HEK293 (cell line): ENCODE results near the gene POLR2H.

Experiments used
- CTCF ChIA-PET: fragments of 350-600 bp; formaldehyde crosslinking; extraction: SDS; loops from one replicate; lab custom pipeline; 2021; ENCODE audit warnings: antibody characterized with exemption; lab: Yijun Ruan, JAX
- POLR2A ChIA-PET: fragments of 300-600 bp; formaldehyde crosslinking; extraction: SDS; loops from one replicate; lab custom pipeline; 2020; ENCODE audit warnings: antibody characterized with exemption, inconsistent platforms; lab: Yijun Ruan, JAX
- H3K27ac ChIP-seq: fragments of 200-500 bp; sonication (Bioruptor generic); 2 replicates; pipeline ENCODE4 v1.5.1; 2014; ENCODE audit warnings: low read depth, low read length, control low read depth, inconsistent platforms; ENCODE audit errors: extremely low read depth
- H3K36me3 ChIP-seq, 2 experiments: fragments of 200-500 bp in 1 of 2; sonication (Bioruptor generic) in 1 of 2; 1 replicate in 1 of 2; 2 replicates in 1 of 2; pipeline ENCODE4 v1.5.1; 2014 to 2017; ENCODE audit warnings: inconsistent platforms in 2 of 2, low read length in 2 of 2; ENCODE audit not compliant: control insufficient read depth in 2 of 2, insufficient read depth in 1 of 2
- H3K4me1 ChIP-seq: fragments of 200-500 bp; sonication (Bioruptor generic); 2 replicates; pipeline ENCODE4 v1.5.1; 2014; ENCODE audit warnings: mild to moderate bottlenecking, low read length, inconsistent platforms; ENCODE audit not compliant: control insufficient read depth, insufficient read depth
- H3K4me3 ChIP-seq: 2 replicates; pipeline ENCODE4 v1.5.1; 2011; ENCODE audit warnings: low read depth, mild to moderate bottlenecking, control low read depth, low read length, moderate library complexity
- H3K9me3 ChIP-seq: fragments of 200-500 bp; sonication (Bioruptor generic); 2 replicates; pipeline ENCODE4 v1.5.1; 2014; ENCODE audit warnings: low read depth, low read length, inconsistent platforms; ENCODE audit not compliant: control insufficient read depth, insufficient read depth
- AEBP2 ChIP-seq: fragments of 450-650 bp; formaldehyde crosslinking; IDR thresholded peaks from 2 replicates; pipeline ENCODE4 v1.5.1; 2016; ENCODE audit warnings: missing biosample characterization, missing genetic modification characterization, borderline replicate concordance
- FEZF1 ChIP-seq: fragments of 450-650 bp; formaldehyde crosslinking; IDR thresholded peaks from 2 replicates; pipeline ENCODE4 v1.5.1; 2016; ENCODE audit warnings: missing biosample characterization, missing genetic modification characterization
- INSM2 ChIP-seq: fragments of 450-650 bp; formaldehyde crosslinking; IDR thresholded peaks from 2 replicates; pipeline ENCODE4 v1.5.1; 2016; ENCODE audit warnings: missing biosample characterization, missing genetic modification characterization
- KLF9 ChIP-seq: fragments of 450-650 bp; formaldehyde crosslinking; IDR thresholded peaks from 2 replicates; pipeline ENCODE4 v1.5.1; 2016; ENCODE audit warnings: missing biosample characterization, missing genetic modification characterization, low read depth
- ZBTB11 ChIP-seq: fragments of 450-650 bp; formaldehyde crosslinking; conservative IDR thresholded peaks from 2 replicates; pipeline ENCODE4 v1.5.1; 2016; ENCODE audit warnings: low read depth, missing biosample characterization, missing genetic modification characterization
- ZBTB21 ChIP-seq: fragments of 450-650 bp; formaldehyde crosslinking; IDR thresholded peaks from 2 replicates; pipeline ENCODE4 v1.5.1; 2017; ENCODE audit warnings: missing biosample characterization, missing genetic modification characterization
- ZBTB26 ChIP-seq: fragments of 450-650 bp; formaldehyde crosslinking; optimal IDR thresholded peaks from 2 replicates; pipeline ENCODE3; 2016; ENCODE audit warnings: missing biosample characterization, mild to moderate bottlenecking, missing genetic modification characterization
- ZNF114 ChIP-seq: fragments of 450-650 bp; formaldehyde crosslinking; IDR thresholded peaks from 2 replicates; pipeline ENCODE4 v1.5.0; 2017; ENCODE audit warnings: missing biosample characterization, missing genetic modification characterization
- ZNF148 ChIP-seq: fragments of 450-650 bp; formaldehyde crosslinking; IDR thresholded peaks from 2 replicates; pipeline ENCODE4 v1.5.0; 2017; ENCODE audit warnings: missing biosample characterization, missing genetic modification characterization, borderline replicate concordance
- ZNF16 ChIP-seq: fragments of 450-650 bp; formaldehyde crosslinking; IDR thresholded peaks from 2 replicates; pipeline ENCODE4 v1.5.1; 2016; ENCODE audit warnings: low read depth, missing biosample characterization, missing genetic modification characterization
- ZNF18 ChIP-seq: fragments of 450-650 bp; formaldehyde crosslinking; IDR thresholded peaks from 2 replicates; pipeline ENCODE4 v1.5.1; 2016; ENCODE audit warnings: missing biosample characterization, missing genetic modification characterization
- ZNF221 ChIP-seq: fragments of 450-650 bp; formaldehyde crosslinking; IDR thresholded peaks from 2 replicates; pipeline ENCODE4 v1.5.1; 2017; ENCODE audit warnings: missing biosample characterization, missing genetic modification characterization, borderline replicate concordance
- ZNF223 ChIP-seq: fragments of 450-650 bp; formaldehyde crosslinking; IDR thresholded peaks from 2 replicates; pipeline ENCODE4 v1.5.1; 2016; ENCODE audit warnings: missing biosample characterization, missing genetic modification characterization
- ZNF514 ChIP-seq: fragments of 450-650 bp; formaldehyde crosslinking; IDR thresholded peaks from 2 replicates; pipeline ENCODE4 v1.5.1; 2016; ENCODE audit warnings: missing biosample characterization, missing genetic modification characterization
- ZNF629 ChIP-seq: fragments of 450-650 bp; formaldehyde crosslinking; IDR thresholded peaks from 2 replicates; pipeline ENCODE4 v1.5.1; 2017; ENCODE audit warnings: missing biosample characterization, missing genetic modification characterization
- ZNF670 ChIP-seq: fragments of 450-650 bp; formaldehyde crosslinking; IDR thresholded peaks from 2 replicates; pipeline ENCODE4 v1.5.1; 2016; ENCODE audit warnings: missing biosample characterization, missing genetic modification characterization, low read depth
- ZNF837 ChIP-seq: fragments of 450-650 bp; formaldehyde crosslinking; IDR thresholded peaks from 2 replicates; pipeline ENCODE4 v1.5.1; 2016; ENCODE audit warnings: missing biosample characterization, missing genetic modification characterization
- ZSCAN16 ChIP-seq: fragments of 450-650 bp; formaldehyde crosslinking; IDR thresholded peaks from 2 replicates; pipeline ENCODE4 v1.5.1; 2016; ENCODE audit warnings: missing biosample characterization, missing genetic modification characterization
- ZSCAN4 ChIP-seq: fragments of 450-650 bp; formaldehyde crosslinking; IDR thresholded peaks from 2 replicates; pipeline ENCODE4 v1.5.1; 2017; ENCODE audit warnings: missing biosample characterization, missing genetic modification characterization

POLR2H gene

GRCh38 chr3:184409946-184410500 is 48.5 kb downstream of the POLR2H start:
- TF ChIP-seq INSM2, result no peak
- ChIA-PET POLR2A (no interaction called here), CTCF (no interaction called here)
- Histone ChIP-seq H3K4me1 (no peaks in the 10 kb centered on the region), H3K4me3 (no peak overlapping the region), H3K36me3 (no peaks in the 10 kb centered on the region), H3K9me3 (no peaks in the 10 kb centered on the region), H3K27ac (no peak overlapping the region)

GRCh38 chr3:184414418-184415202 is 53.1 kb downstream of the POLR2H start:
- Histone ChIP-seq H3K4me3 (no peak overlapping the region), H3K4me1 (no peaks in the 10 kb centered on the region), H3K27ac (no peak overlapping the region), H3K36me3 (no peaks in the 10 kb centered on the region), H3K9me3 (no peaks in the 10 kb centered on the region)
- CTCF ChIA-PET, result interaction anchor here (0.6 to 2.3 kb wide), 7 partner anchors 10 to 865 kb away, joined by 3 to 7 read pairs (median 5); no protein-coding TSS in a partner anchor
- POLR2A ChIA-PET, result interaction anchor here (0.5 kb wide), 1 partner anchor 15 kb away, joined by 3 read pairs; no protein-coding TSS in a partner anchor
- TF ChIP-seq ZSCAN16 (tag by site-specific recombination), result no peak
- TF ChIP-seq ZNF837, result no peak
- TF ChIP-seq ZNF148 (tag by site-specific recombination), result peak; percentile 21; the same call in 1 of the 2 replicates
- no peak for TF ChIP-seq ZBTB11 (tag by site-specific recombination)
- no peak for TF ChIP-seq ZNF629 (tag by site-specific recombination)
- TF ChIP-seq ZNF514 (tag by site-specific recombination), result no peak
- no peak for TF ChIP-seq FEZF1 (tag by site-specific recombination)
- 0 out of 2 replicates have a peak, but pooled peaks have one; percentile 30 for TF ChIP-seq KLF9 (tag by site-specific recombination)
- peak; percentile 88 for TF ChIP-seq ZSCAN4 (tag by site-specific recombination)
- no peak for TF ChIP-seq ZBTB26 (tag by site-specific recombination)
- TF ChIP-seq ZNF18, result 0 out of 2 replicates have a peak, but pooled peaks have one; percentile 40
- no peak for TF ChIP-seq ZNF221 (tag by site-specific recombination)
- TF ChIP-seq ZNF670, result no peak
- no peak for TF ChIP-seq ZBTB21 (tag by site-specific recombination)
- no peak for TF ChIP-seq ZNF223 (tag by site-specific recombination)
- TF ChIP-seq ZNF16, result no peak
- TF ChIP-seq ZNF114 (tag by site-specific recombination), result no peak
- no peak for TF ChIP-seq AEBP2 (tag by site-specific recombination)
